HepG2 (cell line): Measurements from ENCODE around the gene BLMH. TPM values are rescaled to one million over a fixed set of nuclear protein-coding genes. Genes with fewer than 3 reads are reported as not detected.

Experiments used
- BRCA1 ChIP-seq: sonication (generic); formaldehyde crosslinking; IDR thresholded peaks from 2 replicates; pipeline ENCODE4 v1.4.0; 2020; ENCODE audit warnings: missing genetic modification reagents
- GLI4 ChIP-seq: sonication (generic); formaldehyde crosslinking; IDR thresholded peaks from 2 replicates; pipeline ENCODE4 v1.5.1; 2020; ENCODE audit warnings: missing genetic modification reagents, mild to moderate bottlenecking, moderate library complexity, borderline replicate concordance
- HDAC6 ChIP-seq: fragments of 200-600 bp; sonication (generic); IDR thresholded peaks from 2 replicates; pipeline ENCODE4 v1.7.0; 2017; ENCODE audit warnings: mild to moderate bottlenecking, antibody characterized with exemption, low read length, low read depth
- HNRNPL ChIP-seq: fragments of 200-400 bp; formaldehyde crosslinking; IDR thresholded peaks from 2 replicates; pipeline ENCODE4 v1.6.1; 2017; ENCODE audit warnings: mild to moderate bottlenecking, low read depth, low read length
- KDM5B ChIP-seq: sonication (generic); formaldehyde crosslinking; IDR thresholded peaks from 2 replicates; pipeline ENCODE4 v1.4.0; 2020; ENCODE audit warnings: missing genetic modification reagents, mild to moderate bottlenecking, borderline replicate concordance
- PHF21A ChIP-seq: sonication (generic); formaldehyde crosslinking; IDR thresholded peaks from 2 replicates; pipeline ENCODE4 v1.5.0; 2020; ENCODE audit warnings: mild to moderate bottlenecking, missing genetic modification reagents
- POLR2A ChIP-seq, 2 experiments: IDR thresholded peaks; 2 replicates each; pipeline ENCODE4 v1.6.1; 2011; ENCODE audit warnings: low read depth in 2 of 2, low read length in 2 of 2, mild to moderate bottlenecking in 1 of 2, moderate library complexity in 1 of 2; ENCODE audit not compliant: insufficient read depth in 1 of 2
- SP5 ChIP-seq: IDR thresholded peaks from 2 replicates; pipeline ENCODE4 v1.6.1; 2016; ENCODE audit warnings: low read depth, borderline replicate concordance
- SRY ChIP-seq: sonication (generic); formaldehyde crosslinking; IDR thresholded peaks from 2 replicates; pipeline ENCODE4 v1.8.0; 2022; ENCODE audit warnings: mild to moderate bottlenecking, missing genetic modification reagents
- SSRP1 ChIP-seq: IDR thresholded peaks from 2 replicates; pipeline ENCODE4 v1.6.1; 2016; ENCODE audit warnings: control low read depth
- ZBTB21 ChIP-seq: sonication (generic); formaldehyde crosslinking; IDR thresholded peaks from 2 replicates; pipeline ENCODE4 v1.4.0; 2020; ENCODE audit warnings: missing genetic modification reagents
- ZBTB3 ChIP-seq: sonication (generic); formaldehyde crosslinking; IDR thresholded peaks from 2 replicates; pipeline ENCODE4 v1.4.0; 2020; ENCODE audit warnings: low read depth, mild to moderate bottlenecking, moderate library complexity, missing genetic modification reagents, borderline replicate concordance
- ZNF20 ChIP-seq: sonication (generic); formaldehyde crosslinking; IDR thresholded peaks from 2 replicates; pipeline ENCODE4 v1.4.0; 2020; ENCODE audit warnings: mild to moderate bottlenecking, moderate library complexity, missing genetic modification reagents
- ZNF446 ChIP-seq: sonication (generic); formaldehyde crosslinking; IDR thresholded peaks from 2 replicates; pipeline ENCODE4 v1.5.0; 2020; ENCODE audit warnings: mild to moderate bottlenecking, missing genetic modification reagents
- ZNF644 ChIP-seq: IDR thresholded peaks from 2 replicates; pipeline ENCODE4 v1.6.1; 2016; ENCODE audit warnings: low read depth
- ZNF761 ChIP-seq: sonication (generic); formaldehyde crosslinking; conservative IDR thresholded peaks from 2 replicates; pipeline ENCODE4 v1.4.0; 2020; ENCODE audit warnings: mild to moderate bottlenecking, missing genetic modification reagents
- ZNF773 ChIP-seq: sonication (generic); formaldehyde crosslinking; IDR thresholded peaks from 2 replicates; pipeline ENCODE4 v1.4.0; 2020; ENCODE audit warnings: missing genetic modification reagents, borderline replicate concordance
- polyA plus RNA-seq, 8 experiments: library from polyadenylated mRNA; depleted of rRNA in 3 of 8; stranded (reverse) in 7 of 8; unstranded in 1 of 8; fragments of >200 nt; fragmentation: Illumina TruSeq in 4 of 8; extraction: Trizol in 4 of 8; gene quantifications; 2 replicates each; pipeline versions ENCODE4 v1.2.1 to v1.2.3, GENCODE V29; 2011 to 2016; ENCODE audit warnings: low read depth in 4 of 8, missing spikeins in 1 of 8, mixed read lengths in 1 of 8; ENCODE audit not compliant: insufficient read depth in 1 of 8
- total RNA-seq, 5 experiments: library from RNA; depleted of rRNA; stranded (reverse); fragments of >200 nt; fragmentation: Illumina TruSeq; extraction: Trizol; gene quantifications; 2 replicates each; pipeline ENCODE4 v1.2.3, GENCODE V29; 2016; ENCODE audit warnings: low read depth in 1 of 5
- TF ChIP-seq, protein P1 (sequence below): sonication (generic); formaldehyde crosslinking; IDR thresholded peaks from 2 replicates; pipeline ENCODE4 v1.9.0; 2021; ENCODE audit warnings: missing genetic modification reagents, mild to moderate bottlenecking, borderline replicate concordance
- TF ChIP-seq, protein P2 (sequence below): IDR thresholded peaks from 2 replicates; pipeline ENCODE4 v1.6.1; 2018; ENCODE audit warnings: missing genetic modification reagents
- TF ChIP-seq, protein P3 (sequence below): sonication (generic); formaldehyde crosslinking; IDR thresholded peaks from 2 replicates; pipeline ENCODE4 v1.8.1; 2023; ENCODE audit warnings: missing genetic modification reagents, mild to moderate bottlenecking, borderline replicate concordance
- TF ChIP-seq, protein P4 (sequence below): sonication (generic); formaldehyde crosslinking; IDR thresholded peaks from 2 replicates; pipeline ENCODE4 v1.4.0; 2020; ENCODE audit warnings: missing genetic modification reagents
- TF ChIP-seq, protein P5 (sequence below): IDR thresholded peaks from 2 replicates; pipeline ENCODE4 v1.6.1; 2012; ENCODE audit warnings: inconsistent platforms
- TF ChIP-seq, protein P6 (sequence below), 2 experiments: sonication (generic) in 1 of 2; formaldehyde crosslinking in 1 of 2; IDR thresholded peaks; 2 replicates each; pipeline versions ENCODE4 v1.4.0 to v1.6.1; 2018 to 2020; ENCODE audit warnings: missing genetic modification reagents in 2 of 2, borderline replicate concordance in 1 of 2, low read depth in 1 of 2, mild to moderate bottlenecking in 1 of 2, missing biosample characterization in 1 of 2

The BLMH gene
- total and polyA plus RNA-seq, 2 of the 13 experiments (the other 11 are each of a cell fraction or from before 2014, with no cell fraction given), result 12.1 to 41.0 TPM

DNA sequence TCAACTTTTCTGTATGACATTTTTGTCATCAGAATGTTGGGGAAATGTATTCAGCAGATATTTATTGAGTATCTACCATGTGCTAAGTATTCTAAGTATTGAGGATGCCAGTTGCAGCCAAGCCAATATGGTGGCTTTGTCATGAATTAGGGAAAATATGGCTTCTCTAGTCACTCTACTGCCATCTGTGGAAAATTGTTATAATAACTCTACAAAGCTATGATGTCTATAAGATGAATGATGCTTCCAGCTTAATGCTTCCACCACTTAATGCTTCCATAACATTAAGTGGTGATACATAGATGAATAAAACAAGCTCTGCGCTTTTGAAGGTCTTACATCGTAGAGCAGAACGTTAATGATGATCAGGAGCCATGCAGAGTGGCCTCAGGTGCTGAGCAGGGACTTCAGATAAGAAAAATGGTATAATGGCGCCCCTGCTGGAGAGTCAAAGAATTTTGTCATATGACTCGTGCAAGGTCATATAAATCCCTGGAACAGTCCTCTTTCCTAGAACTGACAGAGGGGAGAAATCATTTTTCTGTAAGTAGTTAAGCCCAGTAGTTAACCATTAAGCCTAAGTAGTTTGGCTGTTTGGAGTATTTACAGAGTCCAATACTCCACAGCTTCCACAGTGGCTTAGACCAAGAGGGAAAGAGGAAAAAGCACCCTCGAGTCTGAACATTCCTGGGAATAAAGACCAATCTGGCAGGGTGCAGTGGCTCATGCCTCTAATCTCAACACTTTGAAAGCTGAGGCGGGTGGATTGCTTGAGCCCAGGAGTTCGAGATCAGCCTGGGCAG, 44.8 kb upstream of the BLMH start (continued):
- TF ChIP-seq, protein P1, sequence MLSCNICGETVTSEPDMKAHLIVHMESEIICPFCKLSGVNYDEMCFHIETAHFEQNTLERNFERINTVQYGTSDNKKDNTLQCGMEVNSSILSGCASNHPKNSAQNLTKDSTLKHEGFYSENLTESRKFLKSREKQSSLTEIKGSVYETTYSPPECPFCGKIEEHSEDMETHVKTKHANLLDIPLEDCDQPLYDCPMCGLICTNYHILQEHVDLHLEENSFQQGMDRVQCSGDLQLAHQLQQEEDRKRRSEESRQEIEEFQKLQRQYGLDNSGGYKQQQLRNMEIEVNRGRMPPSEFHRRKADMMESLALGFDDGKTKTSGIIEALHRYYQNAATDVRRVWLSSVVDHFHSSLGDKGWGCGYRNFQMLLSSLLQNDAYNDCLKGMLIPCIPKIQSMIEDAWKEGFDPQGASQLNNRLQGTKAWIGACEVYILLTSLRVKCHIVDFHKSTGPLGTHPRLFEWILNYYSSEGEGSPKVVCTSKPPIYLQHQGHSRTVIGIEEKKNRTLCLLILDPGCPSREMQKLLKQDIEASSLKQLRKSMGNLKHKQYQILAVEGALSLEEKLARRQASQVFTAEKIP (CRISPR knock-in tag), result no peak
- TF ChIP-seq BRCA1 (CRISPR knock-in tag), result 0 out of 2 replicates have a peak, but pooled peaks have one; percentile 53
- TF ChIP-seq, protein P2, sequence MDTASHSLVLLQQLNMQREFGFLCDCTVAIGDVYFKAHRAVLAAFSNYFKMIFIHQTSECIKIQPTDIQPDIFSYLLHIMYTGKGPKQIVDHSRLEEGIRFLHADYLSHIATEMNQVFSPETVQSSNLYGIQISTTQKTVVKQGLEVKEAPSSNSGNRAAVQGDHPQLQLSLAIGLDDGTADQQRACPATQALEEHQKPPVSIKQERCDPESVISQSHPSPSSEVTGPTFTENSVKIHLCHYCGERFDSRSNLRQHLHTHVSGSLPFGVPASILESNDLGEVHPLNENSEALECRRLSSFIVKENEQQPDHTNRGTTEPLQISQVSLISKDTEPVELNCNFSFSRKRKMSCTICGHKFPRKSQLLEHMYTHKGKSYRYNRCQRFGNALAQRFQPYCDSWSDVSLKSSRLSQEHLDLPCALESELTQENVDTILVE (CRISPR knock-in tag), result peak; percentile 37
- TF ChIP-seq ZNF761, result no peak
- peak; percentile 82; the same call in 1 of the 2 replicates for TF ChIP-seq PHF21A
- no peak for TF ChIP-seq ZBTB21
- TF ChIP-seq GLI4 (CRISPR knock-in tag), result no peak
- no peak for TF ChIP-seq SSRP1
- no peak for TF ChIP-seq KDM5B (CRISPR knock-in tag)
- TF ChIP-seq, protein P3, sequence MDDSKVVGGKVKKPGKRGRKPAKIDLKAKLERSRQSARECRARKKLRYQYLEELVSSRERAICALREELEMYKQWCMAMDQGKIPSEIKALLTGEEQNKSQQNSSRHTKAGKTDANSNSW (CRISPR knock-in tag), result no peak
- no peak for TF ChIP-seq HDAC6
- no peak for TF ChIP-seq ZBTB3 (CRISPR knock-in tag)
- no peak for TF ChIP-seq ZNF20
- TF ChIP-seq ZNF644, result peak; percentile 98
- TF ChIP-seq, protein P4, sequence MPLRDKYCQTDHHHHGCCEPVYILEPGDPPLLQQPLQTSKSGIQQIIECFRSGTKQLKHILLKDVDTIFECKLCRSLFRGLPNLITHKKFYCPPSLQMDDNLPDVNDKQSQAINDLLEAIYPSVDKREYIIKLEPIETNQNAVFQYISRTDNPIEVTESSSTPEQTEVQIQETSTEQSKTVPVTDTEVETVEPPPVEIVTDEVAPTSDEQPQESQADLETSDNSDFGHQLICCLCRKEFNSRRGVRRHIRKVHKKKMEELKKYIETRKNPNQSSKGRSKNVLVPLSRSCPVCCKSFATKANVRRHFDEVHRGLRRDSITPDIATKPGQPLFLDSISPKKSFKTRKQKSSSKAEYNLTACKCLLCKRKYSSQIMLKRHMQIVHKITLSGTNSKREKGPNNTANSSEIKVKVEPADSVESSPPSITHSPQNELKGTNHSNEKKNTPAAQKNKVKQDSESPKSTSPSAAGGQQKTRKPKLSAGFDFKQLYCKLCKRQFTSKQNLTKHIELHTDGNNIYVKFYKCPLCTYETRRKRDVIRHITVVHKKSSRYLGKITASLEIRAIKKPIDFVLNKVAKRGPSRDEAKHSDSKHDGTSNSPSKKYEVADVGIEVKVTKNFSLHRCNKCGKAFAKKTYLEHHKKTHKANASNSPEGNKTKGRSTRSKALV (CRISPR knock-in tag), result peak; percentile 76
- TF ChIP-seq ZNF773, result no peak
- TF ChIP-seq, protein P5, sequence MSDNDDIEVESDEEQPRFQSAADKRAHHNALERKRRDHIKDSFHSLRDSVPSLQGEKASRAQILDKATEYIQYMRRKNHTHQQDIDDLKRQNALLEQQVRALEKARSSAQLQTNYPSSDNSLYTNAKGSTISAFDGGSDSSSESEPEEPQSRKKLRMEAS, result no peak
- peak; percentile 60 to 76 for TF ChIP-seq POLR2A (IDR thresholded peaks at IDR 0.05; ENCODE audit: insufficient read depth in 1 of 2, low read depth in 2 of 2, low read length in 2 of 2)
- no peak for TF ChIP-seq SRY (CRISPR knock-in tag)
- peak; percentile 23; the same call in 1 of the 2 replicates for TF ChIP-seq SP5 (CRISPR knock-in tag)
- no peak for TF ChIP-seq ZNF446 (CRISPR knock-in tag)
- no peak for TF ChIP-seq HNRNPL
- TF ChIP-seq, protein P6, sequence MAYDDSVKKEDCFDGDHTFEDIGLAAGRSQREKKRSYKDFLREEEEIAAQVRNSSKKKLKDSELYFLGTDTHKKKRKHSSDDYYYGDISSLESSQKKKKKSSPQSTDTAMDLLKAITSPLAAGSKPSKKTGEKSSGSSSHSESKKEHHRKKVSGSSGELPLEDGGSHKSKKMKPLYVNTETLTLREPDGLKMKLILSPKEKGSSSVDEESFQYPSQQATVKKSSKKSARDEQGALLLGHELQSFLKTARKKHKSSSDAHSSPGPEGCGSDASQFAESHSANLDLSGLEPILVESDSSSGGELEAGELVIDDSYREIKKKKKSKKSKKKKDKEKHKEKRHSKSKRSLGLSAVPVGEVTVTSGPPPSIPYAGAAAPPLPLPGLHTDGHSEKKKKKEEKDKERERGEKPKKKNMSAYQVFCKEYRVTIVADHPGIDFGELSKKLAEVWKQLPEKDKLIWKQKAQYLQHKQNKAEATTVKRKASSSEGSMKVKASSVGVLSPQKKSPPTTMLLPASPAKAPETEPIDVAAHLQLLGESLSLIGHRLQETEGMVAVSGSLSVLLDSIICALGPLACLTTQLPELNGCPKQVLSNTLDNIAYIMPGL (CRISPR knock-in tag; IDR thresholded peaks at IDR 0.05; ENCODE audit: borderline replicate concordance in 1 of 2, low read depth in 1 of 2), result peak; percentile 42 to 71; a peak in 1 of 4 replicates
